Hepatocyte (in vitro differentiated cells): Measurements from ENCODE around the gene YBX2.
"Not testable (repeated sequence)": the region's sequence is repeated elsewhere in the genome, so short reads cannot be mapped to it uniquely, and the experiment has no call there.

Source experiments
- EZH2 ChIP-seq: fragments of 200-600 bp; sonication (generic); IDR thresholded peaks from 2 replicates; pipeline ENCODE4 v1.6.1; 2016; ENCODE audit warnings: antibody characterized with exemption, mild to moderate bottlenecking, borderline replicate concordance
- EZH2phosphoT487 ChIP-seq: fragments of 200-600 bp; sonication (generic); IDR thresholded peaks from one replicate; pipeline ENCODE4 v1.6.1; 2018; ENCODE audit warnings: antibody characterized with exemption, mild to moderate bottlenecking, low read depth, moderate library complexity; ENCODE audit not compliant: unreplicated experiment, severe bottlenecking
- TF ChIP-seq, protein P1 (sequence below): fragments of 200-600 bp; sonication (generic); IDR thresholded peaks from 2 replicates; pipeline ENCODE4 v1.5.1; 2016; ENCODE audit warnings: antibody characterized with exemption, mild to moderate bottlenecking; ENCODE audit not compliant: poor library complexity

DNA sequence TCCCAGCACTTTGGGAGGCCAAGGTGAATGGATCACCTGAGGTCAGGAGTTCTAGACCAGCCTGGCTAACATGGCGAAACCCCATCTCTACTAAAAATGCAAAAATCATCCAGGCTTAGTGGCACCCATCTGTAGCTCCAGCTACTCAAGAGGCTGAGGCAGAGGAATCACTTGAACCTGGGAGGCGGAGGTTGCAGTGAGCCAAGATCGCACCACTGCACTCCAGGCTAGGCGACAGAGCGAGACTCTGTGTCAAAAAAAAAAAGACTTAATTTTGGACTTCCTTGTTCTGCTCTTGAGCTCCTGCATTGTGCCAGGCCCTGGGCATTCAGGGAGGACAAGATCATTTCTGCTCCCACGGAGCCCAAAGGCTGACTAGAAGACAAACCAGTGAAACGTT, 43.2 kb upstream of the YBX2 start:
- TF ChIP-seq, protein P1, sequence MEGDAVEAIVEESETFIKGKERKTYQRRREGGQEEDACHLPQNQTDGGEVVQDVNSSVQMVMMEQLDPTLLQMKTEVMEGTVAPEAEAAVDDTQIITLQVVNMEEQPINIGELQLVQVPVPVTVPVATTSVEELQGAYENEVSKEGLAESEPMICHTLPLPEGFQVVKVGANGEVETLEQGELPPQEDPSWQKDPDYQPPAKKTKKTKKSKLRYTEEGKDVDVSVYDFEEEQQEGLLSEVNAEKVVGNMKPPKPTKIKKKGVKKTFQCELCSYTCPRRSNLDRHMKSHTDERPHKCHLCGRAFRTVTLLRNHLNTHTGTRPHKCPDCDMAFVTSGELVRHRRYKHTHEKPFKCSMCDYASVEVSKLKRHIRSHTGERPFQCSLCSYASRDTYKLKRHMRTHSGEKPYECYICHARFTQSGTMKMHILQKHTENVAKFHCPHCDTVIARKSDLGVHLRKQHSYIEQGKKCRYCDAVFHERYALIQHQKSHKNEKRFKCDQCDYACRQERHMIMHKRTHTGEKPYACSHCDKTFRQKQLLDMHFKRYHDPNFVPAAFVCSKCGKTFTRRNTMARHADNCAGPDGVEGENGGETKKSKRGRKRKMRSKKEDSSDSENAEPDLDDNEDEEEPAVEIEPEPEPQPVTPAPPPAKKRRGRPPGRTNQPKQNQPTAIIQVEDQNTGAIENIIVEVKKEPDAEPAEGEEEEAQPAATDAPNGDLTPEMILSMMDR = not testable (repeated sequence)
- TF ChIP-seq EZH2, EZH2phosphoT487: not testable (repeated sequence)
